GM12878 (cell line): Measurements from ENCODE around the gene TOMM6. TPM values are rescaled to one million over a fixed set of nuclear protein-coding genes. Genes with fewer than 3 reads are reported as not detected.

Experiments
- ATAC-seq: fragments of 200-7000 bp; cut with Tn5 transposase; 3 replicates; pipeline ENCODE4 v1.9.1; 2020; ENCODE audit warnings: mild to moderate bottlenecking, moderate library complexity
- BruUV-seq: library from RNA; stranded (reverse); fragments of 400-500 nt; replicated peaks from 2 replicates; lab custom pipeline; 2021; lab: Mats Ljungman, UMichigan
- CTCF ChIA-PET: fragments of 300-600 bp; sonication (Branson Sonifier 250); formaldehyde crosslinking; extraction: SDS; loops from one replicate; lab custom pipeline; 2021; ENCODE audit warnings: inconsistent platforms; lab: Yijun Ruan, JAX
- POLR2A ChIA-PET: fragments of 350-600 bp; formaldehyde crosslinking; extraction: SDS; loops from one replicate; lab custom pipeline; 2021; ENCODE audit warnings: inconsistent platforms; lab: Charles Lee
- RAD21 ChIA-PET: fragments of 300-600 bp; sonication (Branson Sonifier 250); formaldehyde crosslinking; loops from one replicate; lab custom pipeline; 2023; ENCODE audit warnings: antibody characterized with exemption; ENCODE audit not compliant: unreplicated experiment; lab: Charles Lee
- SMC1A ChIA-PET: fragments of 300-600 bp; sonication (Branson Sonifier 250); formaldehyde crosslinking; loops from one replicate; lab custom pipeline; 2023; ENCODE audit not compliant: unreplicated experiment, uncharacterized antibody; lab: Charles Lee
- DNase-seq: peaks from one replicate; pipeline ENCODE4 v3.0.0-alpha.2; 2011; ENCODE audit warnings: low read depth, low spot score
- FAIRE-seq: peaks from 3 replicates; lab custom pipeline; 2011; peaks lifted over from hg19 to GRCh38; lab: Jason Lieb, UNC
- H2AFZ ChIP-seq: 2 replicates; pipeline ENCODE4 v1.6.0; 2011; ENCODE audit warnings: low read depth, low read length, control low read depth; ENCODE audit not compliant: control insufficient read depth
- H3K27ac ChIP-seq: 2 replicates; pipeline ENCODE4 v1.5.1; 2011; ENCODE audit warnings: control low read depth; ENCODE audit not compliant: control insufficient read depth, insufficient read depth
- H3K27me3 ChIP-seq, 2 experiments: replicated peaks in 1 of 2; 2 replicates each; pipeline versions ENCODE4 v1.6.0 to v1.6.1; 2011; ENCODE audit warnings: low read length in 1 of 2; ENCODE audit not compliant: control insufficient read depth in 2 of 2, insufficient read depth in 2 of 2
- H3K36me3 ChIP-seq, 2 experiments: 2 replicates each; pipeline ENCODE4 v1.5.1; 2011; ENCODE audit warnings: low read length in 1 of 2; ENCODE audit not compliant: control insufficient read depth in 2 of 2, insufficient read depth in 2 of 2
- H3K4me1 ChIP-seq: 2 replicates; pipeline ENCODE4 v1.6.1; 2011; ENCODE audit warnings: mild to moderate bottlenecking, low read length, moderate library complexity, mixed read lengths; ENCODE audit not compliant: control insufficient read depth, insufficient read depth
- H3K4me2 ChIP-seq: 2 replicates; pipeline ENCODE4 v1.6.0; 2011; ENCODE audit warnings: control low read depth; ENCODE audit not compliant: control insufficient read depth, insufficient read depth
- H3K4me3 ChIP-seq: fragments of 200-600 bp; sonication (generic); 2 replicates; pipeline ENCODE4 v1.5.1; 2016
- H3K79me2 ChIP-seq: 2 replicates; pipeline ENCODE4 v1.6.0; 2011; ENCODE audit warnings: low read length; ENCODE audit not compliant: control insufficient read depth, insufficient read depth
- H3K9ac ChIP-seq: 2 replicates; pipeline ENCODE4 v1.8.0; 2011; ENCODE audit warnings: low read length, control low read depth, mixed read lengths; ENCODE audit not compliant: control insufficient read depth, insufficient read depth
- H3K9me3 ChIP-seq: replicated peaks from 3 replicates; pipeline ENCODE4 v1.5.1; 2011; ENCODE audit warnings: mild to moderate bottlenecking, low read length; ENCODE audit not compliant: control insufficient read depth, insufficient read depth
- H4K20me1 ChIP-seq: 2 replicates; pipeline ENCODE4 v1.6.0; 2011; ENCODE audit not compliant: control insufficient read depth, insufficient read depth
- E4F1 ChIP-seq: fragments of 450-650 bp; IDR thresholded peaks from 2 replicates; pipeline ENCODE4 v1.6.1; 2018; ENCODE audit warnings: borderline replicate concordance, mild to moderate bottlenecking; ENCODE audit not compliant: partially characterized antibody
- FOXK2 ChIP-seq: fragments of 450-650 bp; IDR thresholded peaks from 2 replicates; pipeline ENCODE4 v1.6.1; 2017; ENCODE audit warnings: mild to moderate bottlenecking, moderate library complexity
- FOXM1 ChIP-seq: IDR thresholded peaks from 2 replicates; pipeline ENCODE4 v1.6.1; 2012; ENCODE audit warnings: low read depth, mild to moderate bottlenecking, inconsistent platforms, low read length, moderate library complexity
- JUND ChIP-seq: IDR thresholded peaks from 2 replicates; pipeline ENCODE4 v1.6.1; 2012; ENCODE audit warnings: low read depth, mild to moderate bottlenecking, low read length, improper control_type of control experiment, moderate library complexity
- POU2F2 ChIP-seq: IDR thresholded peaks from 3 replicates; pipeline ENCODE4 v1.6.1; 2011; ENCODE audit warnings: low read depth, mild to moderate bottlenecking, low read length, borderline replicate concordance
- RCOR1 ChIP-seq: conservative IDR thresholded peaks from 2 replicates; pipeline ENCODE4 v1.6.1; 2012; ENCODE audit warnings: low read depth, low read length, improper control_type of control experiment
- SREBF1 ChIP-seq: IDR thresholded peaks from 2 replicates; pipeline ENCODE4 v1.6.1; 2012; ENCODE audit warnings: mild to moderate bottlenecking, low read length
- WGBS: methylation state at CpG from one replicate; pipeline ENCODE4 v1.1.6; 2016; ENCODE audit warnings: low lambda C conversion rate; ENCODE audit not compliant: insufficient replicate concordance, insufficient coverage; ENCODE audit errors: missing lambda C conversion rate; 5-methylcytosine and 5-hydroxymethylcytosine counted together
- in situ Hi-C: fragments of 300-500 bp; cut with MboI; formaldehyde crosslinking; loops from 9 replicates; pipeline ENCODE4 v1.14.3; 2018; ENCODE audit warnings: mixed read lengths
- intact Hi-C: fragments of 100-400 bp; cut with micrococcal nuclease; formaldehyde crosslinking; loops from one replicate; pipeline ENCODE4 v1.14.2; 2022; ENCODE audit not compliant: unreplicated experiment
- polyA plus RNA-seq, 11 experiments: library from polyadenylated mRNA; depleted of rRNA in 4 of 11; unstranded in 6 of 11; stranded (reverse) in 5 of 11; fragments of >200 nt; fragmentation: Nextera tagmentation in 4 of 11; fragmentation: Illumina TruSeq in 1 of 11; extraction: Ambion mirVana in 4 of 11; extraction: Trizol in 1 of 11; gene quantifications; 1 replicate in 1 of 11; 2 replicates in 10 of 11; pipeline versions ENCODE4 v1.2.1 to v1.2.3, GENCODE V29; 2011 to 2016; ENCODE audit warnings: inconsistent platforms in 2 of 11, missing spikeins in 2 of 11, low read depth in 1 of 11
- total RNA-seq, 4 experiments: library from RNA; depleted of rRNA in 3 of 4; stranded (reverse); fragments of >200 nt in 3 of 4; fragmentation: Illumina TruSeq in 1 of 4; extraction: Trizol in 1 of 4; gene quantifications; 2 replicates each; pipeline versions ENCODE4 v1.2.1 to v1.2.3, GENCODE V29; 2013 to 2021

TOMM6 gene
- total and polyA plus RNA-seq, 10 of the 15 experiments (the other 5 are each of a cell fraction or from before 2014, with no cell fraction given): 206 to 746 (median 448) TPM

DNA sequence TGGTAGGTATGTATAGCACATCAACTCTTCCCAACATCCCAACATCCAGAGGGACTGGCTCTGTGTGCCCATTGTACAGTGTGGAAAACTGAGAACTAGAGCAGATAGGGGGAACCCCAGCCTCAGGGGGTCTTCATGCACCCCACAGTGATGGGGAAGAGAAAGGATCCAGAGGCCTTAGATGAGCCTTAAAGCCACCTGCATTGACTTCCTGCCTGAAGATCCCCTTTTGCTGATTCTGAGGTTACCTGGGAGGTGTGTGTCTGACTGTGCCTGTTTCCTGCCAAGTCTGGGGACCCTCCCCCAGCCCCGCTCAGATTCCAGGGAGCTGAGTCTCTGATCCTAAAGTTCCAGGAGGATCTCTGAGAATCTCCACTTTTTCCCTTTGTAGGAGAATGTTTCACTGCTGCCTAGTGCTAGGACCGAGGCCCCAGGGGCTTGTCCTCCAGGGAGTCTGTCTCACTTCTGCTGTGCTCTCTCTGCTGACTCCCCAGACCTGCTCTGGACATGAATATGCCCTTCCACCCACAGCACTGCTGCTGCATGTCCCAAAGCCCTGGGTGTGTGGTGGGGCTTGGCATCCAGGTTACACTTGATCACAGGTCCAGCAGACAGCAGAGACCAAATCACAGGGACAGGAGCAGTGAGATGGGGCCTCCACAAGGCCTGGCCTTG, 27.5 kb upstream of the TOMM6 start:
- RAD21 ChIA-PET: no interaction called here
- Histone ChIP-seq H3K79me2 (no peaks in the 10 kb centered on the region), H3K9me3 (no peaks in the 10 kb centered on the region), H3K27ac (no peak overlapping the region), H3K4me2 (no peak overlapping the region), H3K4me1 (no peaks in the 10 kb centered on the region), H2AFZ (no peak overlapping the region), H3K27me3 (peaks cover 0 to 4% of the 10 kb centered on the region in 2 experiments; a peak in 2 of 4 replicates), H3K9ac (no peak overlapping the region), H3K36me3 (no peaks in the 10 kb centered on the region), H3K4me3 (no peak overlapping the region), H4K20me1 (no peaks in the 10 kb centered on the region)
- FAIRE-seq: no peak
- CTCF ChIA-PET: no interaction called here
- 15% methylated on average over 2 of the region's 2 CpGs for WGBS
- in situ Hi-C loops (no loop called here), intact Hi-C loops (no loop called here)
- POLR2A ChIA-PET: no interaction called here
- TF ChIP-seq SREBF1: no peak
- TF ChIP-seq E4F1: no peak
- no peak for TF ChIP-seq POU2F2
- no peak for TF ChIP-seq FOXK2
- no peak for TF ChIP-seq JUND
- TF ChIP-seq FOXM1: no peak
- no peak for TF ChIP-seq RCOR1
- SMC1A ChIA-PET: no interaction called here
- no peak for DNase-seq
- peak; percentile 31; the same call in 2 of the 3 replicates for ATAC-seq
- no TSS peak for BruUV-seq
